H1 (cell line): Measurements from ENCODE around the gene TEX10. TPM values are rescaled to one million over a fixed set of nuclear protein-coding genes. Genes with fewer than 3 reads are reported as not detected.

ENCODE experiments used
- CTCF ChIA-PET: fragments of 300-600 bp; sonication (Branson Sonifier 250); formaldehyde crosslinking; loops from one replicate; lab custom pipeline; 2021; ENCODE audit not compliant: partially characterized antibody; lab: Charles Lee
- POLR2A ChIA-PET: fragments of 300-600 bp; sonication (Branson Sonifier 250); formaldehyde crosslinking; loops from one replicate; lab custom pipeline; 2021; ENCODE audit warnings: inconsistent platforms; ENCODE audit not compliant: partially characterized antibody; lab: Charles Lee
- DNase-seq, 2 experiments: peaks; one replicate each; pipeline versions ENCODE4 v3.0.0 to v3.0.0-alpha.2; 2010 to 2022; ENCODE audit warnings: low spot score in 2 of 2, low read depth in 1 of 2, mixed read lengths in 1 of 2
- FAIRE-seq: peaks from 2 replicates; lab custom pipeline; 2011; peaks lifted over from hg19 to GRCh38; lab: Jason Lieb, UNC
- H2AFZ ChIP-seq: 2 replicates; pipeline ENCODE4 v1.8.1; 2012; ENCODE audit warnings: low read length, inconsistent platforms
- H2AK5ac ChIP-seq: 2 replicates; pipeline ENCODE4 v1.6.1; 2013; ENCODE audit warnings: low read depth, low read length
- H2BK120ac ChIP-seq: replicated peaks from 2 replicates; pipeline ENCODE3; 2013; ENCODE audit warnings: low read depth, low read length, inconsistent platforms
- H2BK12ac ChIP-seq: 2 replicates; pipeline ENCODE4 v1.6.1; 2013; ENCODE audit warnings: low read depth, low read length
- H2BK15ac ChIP-seq: 2 replicates; pipeline ENCODE4 v1.6.1; 2013; ENCODE audit warnings: low read length
- H2BK20ac ChIP-seq: 2 replicates; pipeline ENCODE4 v1.6.1; 2013; ENCODE audit warnings: low read length
- H2BK5ac ChIP-seq: 2 replicates; pipeline ENCODE4 v1.6.1; 2013; ENCODE audit warnings: low read depth, low read length
- H3K14ac ChIP-seq: 2 replicates; pipeline ENCODE4 v1.6.1; 2013; ENCODE audit warnings: inconsistent platforms; ENCODE audit not compliant: insufficient read length
- H3K18ac ChIP-seq: 2 replicates; pipeline ENCODE4 v1.6.1; 2013; ENCODE audit warnings: low read length; ENCODE audit errors: extremely low read depth
- H3K23ac ChIP-seq: 2 replicates; pipeline ENCODE4 v1.6.1; 2013; ENCODE audit warnings: inconsistent platforms; ENCODE audit not compliant: insufficient read length
- H3K23me2 ChIP-seq: 2 replicates; pipeline ENCODE4 v1.6.1; 2013; ENCODE audit warnings: low read depth, low read length
- H3K27ac ChIP-seq: 2 replicates; pipeline ENCODE4 v1.6.1; 2011; ENCODE audit warnings: low read depth, low read length, inconsistent platforms
- H3K27me3 ChIP-seq, 4 experiments: replicated peaks in 1 of 4; 1 replicate in 1 of 4; 2 replicates in 3 of 4; pipeline versions ENCODE4 v1.6.1 to v1.8.1; 2011 to 2013; ENCODE audit warnings: low read length in 3 of 4, mild to moderate bottlenecking in 3 of 4, inconsistent platforms in 2 of 4, mixed read lengths in 2 of 4, moderate library complexity in 1 of 4; ENCODE audit not compliant: control insufficient read depth in 3 of 4, insufficient read depth in 3 of 4; ENCODE audit errors: extremely low read depth in 1 of 4
- H3K36me3 ChIP-seq, 4 experiments: 2 replicates each; pipeline versions ENCODE4 v1.6.1 to v1.8.1; 2011 to 2013; ENCODE audit warnings: mild to moderate bottlenecking in 4 of 4, low read length in 3 of 4, moderate library complexity in 2 of 4, control low read depth in 1 of 4, inconsistent platforms in 1 of 4; ENCODE audit not compliant: insufficient read depth in 4 of 4, control insufficient read depth in 2 of 4
- H3K4ac ChIP-seq: replicated peaks from 2 replicates; pipeline ENCODE3; 2013; ENCODE audit warnings: low read length, low read depth, mixed read lengths, inconsistent platforms; ENCODE audit not compliant: insufficient read length
- H3K4me1 ChIP-seq, 4 experiments: replicated peaks in 1 of 4; 1 replicate in 1 of 4; 2 replicates in 3 of 4; pipeline versions ENCODE4 v1.6.1 to v1.8.1; 2011 to 2013; ENCODE audit warnings: low read length in 3 of 4, inconsistent platforms in 2 of 4, mixed read lengths in 1 of 4; ENCODE audit not compliant: insufficient read depth in 4 of 4, control insufficient read depth in 3 of 4
- H3K4me2 ChIP-seq, 2 experiments: 2 replicates each; pipeline versions ENCODE4 v1.6.1 to v1.8.1; 2011 to 2013; ENCODE audit warnings: low read depth in 2 of 2, low read length in 2 of 2, control low read depth in 1 of 2, inconsistent platforms in 1 of 2, mild to moderate bottlenecking in 1 of 2; ENCODE audit not compliant: insufficient read depth in 1 of 2
- H3K4me3 ChIP-seq, 4 experiments: fragments of 200-600, 300-600 bp in 1 of 4; sonication (generic), shearing (Covaris generic), sonication (Bioruptor Twin) in 1 of 4; 2 replicates each; pipeline versions ENCODE4 v1.5.1 to v1.8.1; 2011 to 2016; ENCODE audit warnings: low read length in 4 of 4, low read depth in 3 of 4, control low read depth in 2 of 4, inconsistent platforms in 2 of 4, mild to moderate bottlenecking in 2 of 4, mixed read lengths in 1 of 4, moderate library complexity in 1 of 4; ENCODE audit not compliant: insufficient read depth in 2 of 4; ENCODE audit errors: extremely low read depth in 1 of 4
- H3K56ac ChIP-seq: replicated peaks from 2 replicates; pipeline ENCODE3; 2013; ENCODE audit warnings: low read depth, mild to moderate bottlenecking, mixed read lengths, low read length, inconsistent platforms; ENCODE audit not compliant: insufficient read length
- H3K79me1 ChIP-seq: 2 replicates; pipeline ENCODE4 v1.6.1; 2013; ENCODE audit warnings: low read depth, low read length, control low read depth
- H3K79me2 ChIP-seq, 2 experiments: 2 replicates each; pipeline versions ENCODE4 v1.6.1 to v1.8.1; 2012 to 2013; ENCODE audit warnings: low read length in 2 of 2, mild to moderate bottlenecking in 2 of 2, inconsistent platforms in 1 of 2; ENCODE audit not compliant: insufficient read depth in 2 of 2, control insufficient read depth in 1 of 2
- H3K9ac ChIP-seq, 4 experiments: replicated peaks in 1 of 4; 1 replicate in 1 of 4; 2 replicates in 3 of 4; pipeline versions ENCODE4 v1.6.1 to v1.8.1; 2011 to 2013; ENCODE audit warnings: low read depth in 3 of 4, low read length in 3 of 4, control low read depth in 2 of 4, mild to moderate bottlenecking in 2 of 4, moderate library complexity in 2 of 4, inconsistent platforms in 1 of 4; ENCODE audit errors: extremely low read depth in 1 of 4
- H3K9me3 ChIP-seq, 2 experiments: 2 replicates each; pipeline versions ENCODE4 v1.6.1 to v1.8.1; 2012 to 2013; ENCODE audit warnings: mild to moderate bottlenecking in 2 of 2, moderate library complexity in 2 of 2, control low read depth in 1 of 2, inconsistent platforms in 1 of 2, low read depth in 1 of 2, low read length in 1 of 2, mixed read lengths in 1 of 2; ENCODE audit not compliant: insufficient read depth in 2 of 2
- H4K20me1 ChIP-seq, 2 experiments: replicated peaks in 1 of 2; 2 replicates each; pipeline versions ENCODE3 to v1.8.1; 2011 to 2013; ENCODE audit warnings: inconsistent platforms in 2 of 2, low read length in 2 of 2, mild to moderate bottlenecking in 1 of 2; ENCODE audit not compliant: insufficient read depth in 2 of 2, control insufficient read depth in 1 of 2
- H4K5ac ChIP-seq: 2 replicates; pipeline ENCODE4 v1.6.1; 2013; ENCODE audit warnings: low read length, low read depth, mixed read lengths, inconsistent platforms; ENCODE audit not compliant: insufficient read length
- H4K8ac ChIP-seq: 2 replicates; pipeline ENCODE4 v1.8.0; 2013; ENCODE audit warnings: mild to moderate bottlenecking, moderate library complexity, low read length, inconsistent platforms; ENCODE audit not compliant: insufficient read depth; ENCODE audit errors: extremely low read depth
- H4K91ac ChIP-seq: replicated peaks from 2 replicates; pipeline ENCODE3; 2013; ENCODE audit warnings: low read length, mixed read lengths, inconsistent platforms; ENCODE audit not compliant: insufficient read length
- BCL11A ChIP-seq, 2 experiments: IDR thresholded peaks; one replicate each; pipeline ENCODE4 v1.6.1; 2011; ENCODE audit warnings: low read depth in 2 of 2, low read length in 2 of 2, mild to moderate bottlenecking in 2 of 2
- EGR1 ChIP-seq: IDR thresholded peaks from 2 replicates; pipeline ENCODE4 v1.6.1; 2011; ENCODE audit warnings: low read depth, low read length, borderline replicate concordance
- JUND ChIP-seq: IDR thresholded peaks from 2 replicates; pipeline ENCODE4 v1.6.1; 2011; ENCODE audit warnings: mild to moderate bottlenecking, improper control_type of control experiment, low read length
- PHF8 ChIP-seq: fragments of 200-600 bp; sonication (generic); conservative IDR thresholded peaks from 2 replicates; pipeline ENCODE4 v1.7.1; 2012; ENCODE audit warnings: low read depth, mild to moderate bottlenecking, inconsistent platforms, low read length, moderate library complexity
- POLR2A ChIP-seq, 2 experiments: IDR thresholded peaks; 1 replicate in 1 of 2; 2 replicates in 1 of 2; pipeline ENCODE4 v1.6.1; 2011; ENCODE audit warnings: low read depth in 2 of 2, low read length in 2 of 2, mild to moderate bottlenecking in 2 of 2; ENCODE audit errors: control extremely low read depth in 1 of 2
- POLR2AphosphoS5 ChIP-seq: IDR thresholded peaks from 2 replicates; pipeline ENCODE4 v1.6.1; 2011; ENCODE audit warnings: low read depth, low read length
- RBBP5 ChIP-seq: IDR thresholded peaks from 2 replicates; pipeline ENCODE4 v1.7.1; 2012; ENCODE audit warnings: low read depth, mild to moderate bottlenecking, inconsistent platforms, low read length, moderate library complexity, borderline replicate concordance
- WGBS, 2 experiments: shearing (Covaris generic) in 1 of 2; methylation state at CpG; one replicate each; pipeline versions ENCODE4 v1.1.6 to v1.1.7; 2013 to 2015; ENCODE audit warnings: low lambda C conversion rate in 2 of 2, mixed read lengths in 2 of 2, inconsistent platforms in 1 of 2, low coverage in 1 of 2, missing lambda C conversion rate in 1 of 2; ENCODE audit not compliant: insufficient replicate concordance in 2 of 2, insufficient coverage in 1 of 2, insufficient read length in 1 of 2; ENCODE audit errors: extremely low coverage in 1 of 2, missing lambda C conversion rate in 1 of 2; 5-methylcytosine and 5-hydroxymethylcytosine counted together
- polyA plus RNA-seq, 7 experiments: library from polyadenylated mRNA; depleted of rRNA in 3 of 7; stranded (reverse) in 5 of 7; unstranded in 2 of 7; fragments of >200 nt in 5 of 7; fragments of 200-250 nt in 2 of 7; gene quantifications; 1 replicate in 5 of 7; 2 replicates in 1 of 7; 4 replicates in 1 of 7; pipeline versions ENCODE4 v1.2.1 to v1.2.3, GENCODE V29; 2011 to 2013; ENCODE audit warnings: missing spikeins in 2 of 7, mixed read lengths in 2 of 7
- total RNA-seq: library from RNA; stranded (reverse); fragmentation: NEBNext Ultra II Directional; extraction: Animal tissue kit (Norgen Biotek cat#: 25700); gene quantifications from 2 replicates; pipeline ENCODE4 v1.2.1, GENCODE V29; 2021
- TF ChIP-seq, protein P1 (sequence below): IDR thresholded peaks from 2 replicates; pipeline ENCODE4 v1.6.1; 2012; ENCODE audit warnings: low read length, inconsistent platforms
- TF ChIP-seq, protein P2 (sequence below), 3 experiments: IDR thresholded peaks; 1 replicate in 2 of 3; 2 replicates in 1 of 3; pipeline versions ENCODE4 v1.5.1 to v1.6.1; 2011; ENCODE audit warnings: low read length in 3 of 3, mild to moderate bottlenecking in 3 of 3, inconsistent platforms in 2 of 3, low read depth in 1 of 3, moderate library complexity in 1 of 3; ENCODE audit not compliant: insufficient read depth in 1 of 3; ENCODE audit errors: control extremely low read depth in 1 of 3
- TF ChIP-seq, protein P3 (sequence below): IDR thresholded peaks from 2 replicates; pipeline ENCODE4 v1.6.1; 2012; ENCODE audit warnings: inconsistent platforms

TEX10 gene
- total and polyA plus RNA-seq, 2 of the 8 experiments (the other 6 are each of a cell fraction or from before 2014, with no cell fraction given): 46.9 to 81.0 TPM

- H3K4me1 ChIP-seq: no peaks in the 10 kb centered on the region
- H2AK5ac ChIP-seq: no peak overlapping the region
- H4K20me1 ChIP-seq: no peaks in the 10 kb centered on the region
- no peak overlapping the region for H2BK5ac ChIP-seq
- H4K91ac ChIP-seq: no peak overlapping the region
- H3K79me2 ChIP-seq: no peaks in the 10 kb centered on the region
- no peaks in the 10 kb centered on the region for H3K23me2 ChIP-seq
- no peaks in the 10 kb centered on the region for H3K79me1 ChIP-seq
- no peak overlapping the region for H3K4me3 ChIP-seq
- H3K14ac ChIP-seq: no peak overlapping the region
- H3K9me3 ChIP-seq: no peaks in the 10 kb centered on the region
- no peak overlapping the region for H3K9ac ChIP-seq
- H3K23ac ChIP-seq: no peak overlapping the region
- WGBS, 2 experiments: 98% methylated on average over 3 of the region's 3 CpGs; no CpG with 5 or more reads in 1 of the 2 experiments
- H2AFZ ChIP-seq: no peak overlapping the region
- H2BK12ac ChIP-seq: no peak overlapping the region
- DNase-seq (no peak), FAIRE-seq (no peak)
- no peak overlapping the region for H3K56ac ChIP-seq
- H3K27ac ChIP-seq: no peak overlapping the region
- no peak overlapping the region for H2BK15ac ChIP-seq
- no peak overlapping the region for H2BK120ac ChIP-seq
- H2BK20ac ChIP-seq: no peak overlapping the region
- no peaks in the 10 kb centered on the region for H3K27me3 ChIP-seq
- no peak overlapping the region for H4K5ac ChIP-seq
- H3K36me3 ChIP-seq: no peaks in the 10 kb centered on the region
- no peak overlapping the region for H3K18ac ChIP-seq
- no peak overlapping the region for H3K4ac ChIP-seq
- no peak overlapping the region for H4K8ac ChIP-seq
- H3K4me2 ChIP-seq: no peak overlapping the region
- CTCF ChIA-PET: no interaction called here
- POLR2A ChIA-PET: no interaction called here
- TF ChIP-seq POLR2AphosphoS5: no peak
- no peak for TF ChIP-seq POLR2A (IDR thresholded peaks at IDR 0.05; ENCODE audit: control extremely low read depth in 1 of 2, low read depth in 2 of 2, low read length in 2 of 2)
- no peak for TF ChIP-seq JUND
- no peak for TF ChIP-seq RBBP5
- TF ChIP-seq PHF8: no peak
- TF ChIP-seq BCL11A (IDR thresholded peaks at IDR 0.05; ENCODE audit: low read depth in 2 of 2, low read length in 2 of 2): no peak
- TF ChIP-seq EGR1: no peak
- TF ChIP-seq, protein P1, sequence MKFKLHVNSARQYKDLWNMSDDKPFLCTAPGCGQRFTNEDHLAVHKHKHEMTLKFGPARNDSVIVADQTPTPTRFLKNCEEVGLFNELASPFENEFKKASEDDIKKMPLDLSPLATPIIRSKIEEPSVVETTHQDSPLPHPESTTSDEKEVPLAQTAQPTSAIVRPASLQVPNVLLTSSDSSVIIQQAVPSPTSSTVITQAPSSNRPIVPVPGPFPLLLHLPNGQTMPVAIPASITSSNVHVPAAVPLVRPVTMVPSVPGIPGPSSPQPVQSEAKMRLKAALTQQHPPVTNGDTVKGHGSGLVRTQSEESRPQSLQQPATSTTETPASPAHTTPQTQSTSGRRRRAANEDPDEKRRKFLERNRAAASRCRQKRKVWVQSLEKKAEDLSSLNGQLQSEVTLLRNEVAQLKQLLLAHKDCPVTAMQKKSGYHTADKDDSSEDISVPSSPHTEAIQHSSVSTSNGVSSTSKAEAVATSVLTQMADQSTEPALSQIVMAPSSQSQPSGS: no peak
- TF ChIP-seq, protein P2, sequence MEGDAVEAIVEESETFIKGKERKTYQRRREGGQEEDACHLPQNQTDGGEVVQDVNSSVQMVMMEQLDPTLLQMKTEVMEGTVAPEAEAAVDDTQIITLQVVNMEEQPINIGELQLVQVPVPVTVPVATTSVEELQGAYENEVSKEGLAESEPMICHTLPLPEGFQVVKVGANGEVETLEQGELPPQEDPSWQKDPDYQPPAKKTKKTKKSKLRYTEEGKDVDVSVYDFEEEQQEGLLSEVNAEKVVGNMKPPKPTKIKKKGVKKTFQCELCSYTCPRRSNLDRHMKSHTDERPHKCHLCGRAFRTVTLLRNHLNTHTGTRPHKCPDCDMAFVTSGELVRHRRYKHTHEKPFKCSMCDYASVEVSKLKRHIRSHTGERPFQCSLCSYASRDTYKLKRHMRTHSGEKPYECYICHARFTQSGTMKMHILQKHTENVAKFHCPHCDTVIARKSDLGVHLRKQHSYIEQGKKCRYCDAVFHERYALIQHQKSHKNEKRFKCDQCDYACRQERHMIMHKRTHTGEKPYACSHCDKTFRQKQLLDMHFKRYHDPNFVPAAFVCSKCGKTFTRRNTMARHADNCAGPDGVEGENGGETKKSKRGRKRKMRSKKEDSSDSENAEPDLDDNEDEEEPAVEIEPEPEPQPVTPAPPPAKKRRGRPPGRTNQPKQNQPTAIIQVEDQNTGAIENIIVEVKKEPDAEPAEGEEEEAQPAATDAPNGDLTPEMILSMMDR (IDR thresholded peaks at IDR 0.05; ENCODE audit: control extremely low read depth in 1 of 3, insufficient read depth in 1 of 3, low read depth in 1 of 3, low read length in 3 of 3): no peak
- TF ChIP-seq, protein P3, sequence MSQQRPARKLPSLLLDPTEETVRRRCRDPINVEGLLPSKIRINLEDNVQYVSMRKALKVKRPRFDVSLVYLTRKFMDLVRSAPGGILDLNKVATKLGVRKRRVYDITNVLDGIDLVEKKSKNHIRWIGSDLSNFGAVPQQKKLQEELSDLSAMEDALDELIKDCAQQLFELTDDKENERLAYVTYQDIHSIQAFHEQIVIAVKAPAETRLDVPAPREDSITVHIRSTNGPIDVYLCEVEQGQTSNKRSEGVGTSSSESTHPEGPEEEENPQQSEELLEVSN: no peak
Measured at GRCh38 chr9:100267211-100267610, 85.5 kb downstream of the TEX10 start.
